Tibial nerve (tissue), 3 donors: ENCODE measurements around the gene GOLGA2.

Experiments used
- POLR2A ChIP-seq, 2 donors: fragments of 450-650 bp; IDR thresholded peaks; one replicate each; pipeline ENCODE4 v1.6.1; 2017; ENCODE audit warnings: antibody characterized with exemption in 2 of 2, mild to moderate bottlenecking in 2 of 2, moderate library complexity in 2 of 2
- TF ChIP-seq, protein P1 (sequence below), 5 experiments: fragments of 200-600 bp in 3 of 5; fragments of 450-650 bp in 2 of 5; sonication (generic) in 3 of 5; IDR thresholded peaks; one replicate each; pipeline ENCODE4 v1.5.1; 2016 to 2019; ENCODE audit warnings: antibody characterized with exemption in 5 of 5, mild to moderate bottlenecking in 3 of 5, moderate library complexity in 2 of 5

DNA sequence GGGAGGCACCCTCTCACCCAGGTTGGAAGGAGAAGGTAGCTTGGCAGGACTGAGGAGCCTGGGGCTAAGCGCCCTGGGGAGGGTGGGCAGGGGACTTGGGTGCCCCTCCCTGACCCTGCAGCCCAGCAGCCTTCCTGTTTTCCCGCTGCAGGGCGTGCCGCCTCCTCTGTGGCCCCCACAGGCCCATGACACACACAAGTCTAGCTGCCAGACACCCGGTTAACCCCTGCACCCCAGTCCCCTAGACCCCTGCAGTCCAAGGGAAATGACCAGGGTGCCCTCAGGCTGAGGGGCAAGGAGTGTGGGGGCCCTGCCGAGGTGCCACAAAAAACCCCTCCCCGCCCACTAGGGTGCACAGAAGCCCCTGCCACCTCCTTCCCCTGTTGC lies 33.0 kb downstream of the GOLGA2 start:
- no peak for TF ChIP-seq POLR2A (IDR thresholded peaks at IDR 0.05)
- TF ChIP-seq, protein P1, sequence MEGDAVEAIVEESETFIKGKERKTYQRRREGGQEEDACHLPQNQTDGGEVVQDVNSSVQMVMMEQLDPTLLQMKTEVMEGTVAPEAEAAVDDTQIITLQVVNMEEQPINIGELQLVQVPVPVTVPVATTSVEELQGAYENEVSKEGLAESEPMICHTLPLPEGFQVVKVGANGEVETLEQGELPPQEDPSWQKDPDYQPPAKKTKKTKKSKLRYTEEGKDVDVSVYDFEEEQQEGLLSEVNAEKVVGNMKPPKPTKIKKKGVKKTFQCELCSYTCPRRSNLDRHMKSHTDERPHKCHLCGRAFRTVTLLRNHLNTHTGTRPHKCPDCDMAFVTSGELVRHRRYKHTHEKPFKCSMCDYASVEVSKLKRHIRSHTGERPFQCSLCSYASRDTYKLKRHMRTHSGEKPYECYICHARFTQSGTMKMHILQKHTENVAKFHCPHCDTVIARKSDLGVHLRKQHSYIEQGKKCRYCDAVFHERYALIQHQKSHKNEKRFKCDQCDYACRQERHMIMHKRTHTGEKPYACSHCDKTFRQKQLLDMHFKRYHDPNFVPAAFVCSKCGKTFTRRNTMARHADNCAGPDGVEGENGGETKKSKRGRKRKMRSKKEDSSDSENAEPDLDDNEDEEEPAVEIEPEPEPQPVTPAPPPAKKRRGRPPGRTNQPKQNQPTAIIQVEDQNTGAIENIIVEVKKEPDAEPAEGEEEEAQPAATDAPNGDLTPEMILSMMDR (IDR thresholded peaks at IDR 0.05), result no peak
